G401.6 (cell line): Measurements from ENCODE around the gene BCL2L1.
"Not testable (repeated sequence)": the region's sequence is repeated elsewhere in the genome, so short reads cannot be mapped to it uniquely, and the experiment has no call there.

Experiments used
- FAIRE-seq: peaks from 2 replicates; lab custom pipeline; 2012; peaks lifted over from hg19 to GRCh38; lab: Jason Lieb, UNC

BCL2L1 gene

DNA sequence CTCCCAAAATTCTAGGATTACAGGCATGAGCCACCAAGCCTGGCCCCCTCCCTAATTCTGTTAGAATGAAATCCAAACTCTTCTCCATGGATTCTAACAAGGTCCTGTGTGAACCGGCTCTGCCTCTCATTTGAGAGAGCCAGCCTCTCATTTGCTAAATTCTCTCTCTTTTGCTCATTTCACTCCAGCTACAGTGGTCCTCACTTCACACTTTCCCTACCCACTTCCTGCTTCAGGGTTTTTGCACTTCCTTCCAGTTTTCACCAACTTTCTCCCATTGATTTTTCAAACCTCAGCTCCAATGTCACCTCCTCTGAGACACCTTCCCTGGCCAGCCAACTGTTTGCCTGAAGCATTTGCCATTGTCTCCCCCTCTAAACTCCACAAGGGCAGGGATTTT is 79.8 kb downstream of the BCL2L1 start:
- FAIRE-seq, result no peak

DNA sequence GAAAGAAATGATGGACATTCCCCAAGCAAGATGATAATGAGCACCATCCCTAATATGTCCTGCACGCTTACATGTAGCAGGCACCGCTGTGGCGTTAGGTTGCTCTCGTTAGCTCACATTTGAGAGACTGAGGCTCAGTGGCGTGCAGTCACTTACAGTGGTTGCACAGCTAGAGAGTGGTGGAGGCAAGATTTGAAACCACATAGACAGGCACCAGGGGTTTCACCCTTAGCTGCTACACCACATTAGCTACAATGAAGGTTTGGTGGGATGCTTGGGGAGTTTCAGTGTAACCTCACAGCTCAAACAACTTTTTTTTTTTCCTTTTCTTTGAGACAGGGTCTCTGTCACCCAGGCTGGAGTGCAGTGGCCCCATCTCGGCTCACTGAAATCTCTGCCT is 81.3 kb downstream of the BCL2L1 start:
- no peak for FAIRE-seq

DNA sequence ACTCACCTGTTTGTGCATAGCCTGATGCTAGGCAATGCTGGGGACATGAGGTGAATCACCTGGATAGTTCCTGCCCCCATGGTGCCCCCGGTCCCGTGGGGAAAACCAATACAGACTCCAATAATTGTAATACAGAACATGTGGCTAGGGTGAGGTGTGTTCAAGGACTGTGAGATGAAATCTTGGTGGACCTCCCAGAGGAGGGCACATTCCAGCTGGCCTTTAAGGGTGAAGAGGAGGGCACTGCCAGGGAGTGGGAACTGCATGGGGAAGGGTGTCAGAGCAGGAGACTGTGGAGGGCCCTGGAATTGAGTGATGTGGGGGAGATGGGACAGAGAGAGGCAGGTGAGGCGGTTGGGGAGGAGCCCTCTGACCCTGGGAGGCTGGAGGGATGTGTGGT is 82.4 kb downstream of the BCL2L1 start:
- FAIRE-seq, result no peak

DNA sequence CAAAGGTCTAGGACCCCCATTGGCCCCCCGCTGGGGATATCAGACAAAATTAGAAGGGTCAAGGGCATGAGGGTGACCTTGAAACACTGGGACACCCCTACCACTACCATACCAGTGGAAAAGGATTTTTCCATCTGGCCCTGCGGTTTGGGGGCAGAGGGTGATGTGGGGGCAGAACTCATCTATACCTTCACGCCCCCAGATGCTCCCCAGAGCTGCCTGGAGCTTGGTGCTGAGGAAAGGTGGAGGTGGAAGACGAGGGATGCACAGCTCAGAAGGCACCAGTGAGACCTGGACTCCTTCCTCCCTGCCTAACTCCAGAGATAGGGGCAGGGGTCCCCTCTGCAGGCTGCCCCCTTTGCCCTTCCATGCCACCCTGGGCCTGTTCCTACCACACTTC is 83.9 kb downstream of the BCL2L1 start:
- no peak for FAIRE-seq

DNA sequence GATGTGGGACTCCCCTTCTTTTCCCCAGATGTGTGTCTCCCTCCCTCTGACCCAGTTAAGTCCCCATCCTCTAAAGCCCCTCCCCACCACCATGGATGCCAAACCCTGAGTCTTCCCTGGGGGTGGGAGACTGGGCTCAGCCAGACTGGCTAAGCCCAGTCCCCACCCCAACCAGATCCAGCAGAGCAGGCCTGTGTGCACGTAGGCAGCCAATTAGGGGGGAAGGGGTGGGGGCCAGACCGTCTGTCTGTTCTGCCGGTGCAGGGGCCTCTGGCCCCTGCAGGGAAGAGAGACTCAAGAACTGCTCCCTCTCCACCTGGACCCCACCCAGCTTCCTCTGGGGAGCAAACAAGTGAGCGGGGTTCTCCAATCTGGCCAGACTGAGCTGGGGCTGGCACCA is 84.4 kb downstream of the BCL2L1 start:
- no peak for FAIRE-seq

DNA sequence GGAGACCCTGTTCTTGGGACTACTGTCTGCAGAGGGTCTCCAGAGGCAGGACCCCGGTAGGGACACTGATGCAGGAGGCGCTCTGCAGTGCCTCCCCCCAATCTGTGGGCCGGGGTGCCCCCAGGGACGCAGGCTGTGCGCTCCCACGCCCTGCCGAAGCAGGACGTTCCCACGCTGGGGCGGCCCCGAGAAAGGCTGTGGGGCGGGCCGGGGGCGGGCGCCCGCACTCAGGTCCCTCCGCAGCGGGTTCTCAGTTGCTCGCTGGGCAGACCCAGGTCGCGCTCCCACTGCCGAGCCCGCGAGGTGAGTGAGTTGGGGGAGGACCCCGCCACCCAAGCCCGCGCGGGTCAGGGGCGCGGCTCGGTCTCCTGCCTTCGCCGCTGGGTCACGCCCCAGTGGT is 85.0 kb downstream of the BCL2L1 start, which contains the start of gene COX4I2:
TSS of gene COX4I2 (plus strand) at position 253 of the 400 bp plus-strand sequence. CDS start 1,106 bp downstream, outside the sequence.
- FAIRE-seq, result no peak

DNA sequence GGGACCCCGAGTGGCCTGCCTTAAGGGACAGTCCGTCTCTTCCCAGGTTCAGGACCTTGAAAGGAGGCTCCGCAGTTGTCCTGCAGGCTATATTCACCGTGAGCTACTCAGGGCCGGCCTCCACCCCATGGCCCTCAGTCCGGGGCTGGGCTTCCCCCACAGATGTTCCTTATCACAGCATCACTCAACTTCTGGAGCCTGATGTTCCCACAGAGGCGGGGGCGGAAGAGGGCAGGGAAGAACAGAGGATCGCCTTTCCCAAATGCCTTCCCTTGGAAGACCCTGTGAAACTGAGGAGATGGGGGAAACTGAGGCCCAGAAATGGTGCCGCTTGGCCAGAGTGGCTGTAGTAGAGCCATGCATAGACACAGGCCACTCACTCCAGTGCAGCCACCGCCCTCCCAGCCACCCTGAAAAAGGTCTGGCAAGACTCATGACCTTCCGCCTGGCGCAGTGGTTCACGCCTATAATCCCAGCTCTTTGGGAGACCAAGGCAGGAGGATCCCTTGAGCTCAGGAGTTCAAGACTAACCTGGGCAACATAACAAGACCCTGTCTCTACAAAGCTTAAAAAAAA is 89.2 kb downstream of the BCL2L1 start:
- no peak for FAIRE-seq

DNA sequence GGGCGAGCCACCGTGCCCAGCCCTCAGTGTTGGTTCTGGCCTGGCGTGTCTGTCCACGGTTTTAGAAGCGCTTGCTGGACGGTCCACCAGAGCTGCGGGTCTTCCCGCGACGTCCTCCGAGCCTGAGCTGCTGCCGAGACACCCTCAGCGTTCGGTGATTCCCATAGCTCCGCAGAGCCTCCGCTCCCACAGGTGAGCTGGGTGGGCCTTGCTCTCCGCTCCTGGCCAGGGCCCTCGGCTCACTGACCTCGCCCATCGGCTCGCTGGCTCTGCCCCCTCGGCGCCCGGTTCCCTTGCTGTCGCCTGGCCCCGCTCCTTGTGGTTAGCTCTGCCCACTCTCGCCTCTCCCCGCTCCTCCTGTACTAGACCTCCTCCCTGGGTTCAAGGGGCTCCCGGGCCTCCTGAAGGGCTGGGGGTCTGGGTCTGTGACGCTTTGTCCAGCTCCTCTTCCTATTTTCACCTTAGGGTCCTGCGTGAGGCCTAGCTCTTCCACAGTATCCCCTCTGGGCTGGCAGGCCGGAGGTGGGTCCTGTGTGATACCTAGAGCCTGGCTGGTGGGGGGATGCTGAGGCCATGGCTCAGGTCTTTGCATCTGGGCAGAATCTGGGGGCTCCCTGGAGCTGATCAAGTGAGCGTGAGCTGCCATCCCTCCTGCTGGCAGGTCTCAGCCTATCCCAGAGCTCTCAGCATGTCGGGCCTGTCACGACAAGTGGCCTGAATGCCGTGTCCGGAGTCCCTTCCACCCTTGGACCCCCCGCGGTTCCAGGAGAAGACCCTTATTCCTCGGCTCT is 89.9 kb downstream of the BCL2L1 start:
- no peak for FAIRE-seq

DNA sequence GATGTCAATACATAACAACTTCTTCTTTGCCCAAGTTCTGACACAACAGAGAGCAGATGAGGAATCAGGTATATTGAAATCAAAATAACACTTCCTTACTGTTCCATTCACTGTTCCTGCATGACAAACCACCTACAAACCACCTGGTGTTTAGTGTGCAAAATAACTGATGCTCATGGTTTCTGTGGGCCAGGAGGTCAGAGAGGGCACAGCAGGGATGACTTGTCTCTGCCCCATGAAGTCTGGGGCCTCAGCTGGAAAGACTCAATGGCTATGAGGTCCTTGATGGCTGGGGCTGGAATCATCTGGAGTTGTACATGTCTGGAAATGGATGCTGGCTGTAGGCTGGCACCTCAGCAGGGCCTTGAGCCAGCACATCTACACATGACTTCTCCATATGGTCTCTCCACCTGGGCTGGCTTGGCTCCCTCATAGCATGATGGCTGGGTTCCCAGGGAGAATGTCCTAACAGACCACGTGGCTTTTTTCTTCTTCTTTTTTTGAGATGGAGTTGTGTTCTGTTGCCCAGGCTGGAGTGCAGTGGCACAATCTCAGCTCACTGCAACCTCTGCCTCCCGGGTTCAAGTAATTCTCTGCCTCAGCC is 92.4 kb downstream of the BCL2L1 start:
- FAIRE-seq, result no peak

DNA sequence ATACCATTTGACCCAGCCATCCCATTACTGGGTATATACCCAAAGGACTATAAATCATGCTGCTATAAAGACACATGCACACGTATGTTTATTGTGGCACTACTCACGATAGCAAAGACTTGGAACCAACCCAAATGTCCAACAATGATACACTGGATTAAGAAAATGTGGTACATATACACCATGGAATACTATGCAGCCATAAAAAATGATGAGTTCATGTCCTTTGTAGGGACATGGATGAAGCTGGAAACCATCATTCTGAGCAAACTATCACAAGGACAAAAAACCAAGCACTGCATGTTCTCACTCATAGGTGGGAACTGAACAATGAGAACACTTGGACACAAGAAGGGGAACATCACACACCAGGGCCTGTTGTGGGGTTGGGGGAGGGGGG is 94.6 kb downstream of the BCL2L1 start:
- not testable (repeated sequence) for FAIRE-seq

DNA sequence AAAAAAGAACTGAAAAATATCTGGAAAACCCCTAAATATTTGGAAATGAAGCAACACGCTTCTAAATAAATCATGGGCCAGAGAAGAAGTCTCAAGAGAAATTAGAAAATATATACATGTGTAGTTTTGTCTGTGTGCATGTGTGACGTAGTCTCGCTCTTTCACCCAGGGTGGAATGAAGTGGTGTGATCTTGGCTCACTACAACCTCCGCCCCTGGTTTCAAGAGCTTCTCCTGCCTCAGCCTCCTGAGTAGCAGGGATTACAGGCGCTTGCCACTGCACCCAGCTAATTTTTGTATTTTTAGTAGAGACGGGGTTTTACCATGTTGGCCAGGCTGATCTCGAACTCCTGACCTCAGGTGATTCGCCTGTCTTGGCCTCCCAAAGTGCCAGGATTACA is 96.1 kb downstream of the BCL2L1 start:
- FAIRE-seq, result not testable (repeated sequence)

DNA sequence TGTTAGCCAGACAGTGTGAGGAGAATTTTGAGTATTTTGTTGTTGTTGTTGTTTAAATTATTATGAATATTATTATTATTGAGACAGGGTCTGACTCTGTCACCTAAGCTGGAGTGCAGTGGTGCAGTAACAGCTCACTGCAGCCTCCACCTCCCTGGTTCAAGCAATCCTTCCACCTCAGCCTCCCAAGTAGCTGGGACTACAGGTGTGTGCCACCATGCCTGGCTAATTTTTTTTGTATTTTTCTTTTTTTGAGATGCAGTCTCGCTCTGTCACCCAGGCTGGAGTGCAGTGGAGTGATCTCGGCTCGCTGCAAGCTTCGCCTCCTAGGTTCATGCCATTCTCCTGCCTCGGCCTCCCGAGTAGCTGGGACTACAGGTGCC is 99.6 kb downstream of the BCL2L1 start:
- FAIRE-seq, result not testable (repeated sequence)

DNA sequence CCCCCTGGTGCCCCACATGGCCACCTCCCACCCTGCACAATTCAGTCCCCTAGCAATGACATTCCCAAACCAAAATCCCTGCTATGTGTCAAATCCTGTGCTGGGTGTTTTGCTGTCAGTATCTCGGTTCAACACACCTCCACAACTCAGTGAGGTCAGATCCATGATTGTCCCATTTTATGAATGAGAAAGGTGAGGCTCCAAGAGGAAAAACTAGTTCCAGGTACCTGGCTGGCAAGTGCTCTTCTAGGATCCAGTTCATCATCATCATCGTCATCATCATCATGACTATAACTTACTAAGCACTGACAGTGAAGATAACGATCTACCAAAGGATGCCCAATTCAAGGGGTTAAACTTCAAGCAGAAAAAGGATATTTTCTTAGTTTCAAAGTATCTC is 102.4 kb downstream of the BCL2L1 start:
- no peak for FAIRE-seq

DNA sequence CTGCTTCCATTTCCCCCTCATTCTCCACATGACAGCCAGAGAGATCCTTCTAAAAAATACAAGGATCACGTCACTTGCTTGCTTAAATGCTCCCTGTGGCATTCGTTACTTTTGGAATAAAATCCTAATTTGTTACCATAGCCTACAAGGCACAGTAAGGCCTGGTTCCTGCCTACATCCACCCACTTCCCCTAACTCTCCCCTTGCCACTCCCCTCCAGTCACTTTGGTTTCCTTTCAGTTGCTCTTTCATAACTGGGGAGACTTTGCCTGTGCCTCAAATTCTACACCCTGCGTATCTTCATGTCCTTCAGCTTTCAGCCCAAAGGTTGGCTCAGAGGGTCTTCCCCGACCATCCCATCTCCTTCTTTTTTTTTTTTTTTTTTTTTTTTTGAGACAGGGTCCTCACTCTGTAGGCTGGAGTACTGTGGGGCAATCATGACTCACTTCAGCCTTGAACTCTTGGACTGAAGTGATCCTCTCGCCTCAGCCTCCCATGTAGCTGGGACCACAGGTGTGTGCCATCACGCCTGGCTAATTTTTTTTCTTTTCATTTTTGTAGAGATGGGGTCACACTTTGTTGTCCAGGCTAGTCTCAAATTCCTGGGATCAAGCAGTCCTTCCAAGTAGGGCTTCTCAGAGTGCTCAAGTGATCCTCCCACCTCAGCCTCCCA is 105.1 kb downstream of the BCL2L1 start:
- no peak for FAIRE-seq

DNA sequence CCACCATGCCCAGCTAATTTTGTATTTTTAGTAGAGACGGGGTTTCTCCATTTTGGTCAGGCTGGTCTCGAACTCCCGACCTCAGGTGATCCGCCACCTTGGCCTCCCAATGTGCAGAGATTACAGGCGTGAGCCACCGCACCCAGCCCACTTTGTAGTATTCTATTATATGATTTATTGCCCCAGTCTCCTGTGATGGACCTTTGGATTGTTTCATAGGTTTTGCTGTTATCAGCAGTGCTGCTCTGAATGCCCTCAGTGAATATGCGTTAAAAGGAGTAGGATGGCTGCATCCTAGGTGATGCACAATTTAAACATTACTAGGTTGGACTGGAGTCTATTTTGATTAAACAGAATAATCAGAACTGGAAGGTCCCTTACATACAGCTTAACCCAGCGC is 107.3 kb downstream of the BCL2L1 start:
- no peak for FAIRE-seq
